B cell (primary cell): ENCODE results near the gene HS2ST1.

Experiments
- EZH2 ChIP-seq: IDR thresholded peaks from 2 replicates; pipeline ENCODE4 v1.6.1; 2012; ENCODE audit warnings: borderline replicate concordance, low read depth, mild to moderate bottlenecking, moderate library complexity, low read length; ENCODE audit not compliant: insufficient read depth, poor library complexity, severe bottlenecking
- TF ChIP-seq, protein P1 (sequence below): fragments of 200-600 bp; IDR thresholded peaks from one replicate; pipeline ENCODE4 v1.8.0; 2022; ENCODE audit warnings: antibody characterized with exemption, mild to moderate bottlenecking

DNA sequence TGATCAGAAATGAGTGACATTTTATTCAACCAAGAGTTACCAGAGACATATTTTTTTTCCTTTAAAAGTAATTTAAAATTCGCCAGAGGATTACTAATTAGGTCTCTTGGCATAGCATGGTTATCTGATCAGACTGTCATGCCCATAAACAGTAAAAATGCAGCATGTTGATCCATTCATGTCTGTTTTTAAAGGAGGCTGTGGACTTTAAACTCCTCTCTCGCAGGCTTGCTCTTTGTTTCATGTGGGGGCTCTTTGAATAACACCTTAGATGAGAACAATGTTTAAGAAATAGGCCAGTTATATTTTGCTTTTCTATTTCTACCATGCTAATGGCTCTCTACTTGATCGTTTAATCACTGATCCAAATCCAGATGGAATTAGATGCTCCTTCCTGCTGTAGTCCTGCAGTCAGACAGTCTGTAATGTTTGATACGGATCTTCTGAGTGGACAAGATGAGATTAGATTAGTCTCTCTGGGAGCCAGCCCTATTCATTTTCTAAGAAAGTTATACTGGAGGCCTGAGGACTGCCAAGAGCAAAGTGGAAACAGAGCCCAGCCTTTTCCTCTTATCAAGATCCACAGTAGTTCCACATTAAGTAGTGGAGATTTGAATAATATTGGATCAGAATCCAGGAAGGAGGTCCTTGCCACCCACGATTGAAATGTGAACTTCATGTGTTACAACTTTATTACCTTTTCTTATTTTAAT is 197.4 kb downstream of the HS2ST1 start:
- TF ChIP-seq EZH2, result no peak
- TF ChIP-seq, protein P1, sequence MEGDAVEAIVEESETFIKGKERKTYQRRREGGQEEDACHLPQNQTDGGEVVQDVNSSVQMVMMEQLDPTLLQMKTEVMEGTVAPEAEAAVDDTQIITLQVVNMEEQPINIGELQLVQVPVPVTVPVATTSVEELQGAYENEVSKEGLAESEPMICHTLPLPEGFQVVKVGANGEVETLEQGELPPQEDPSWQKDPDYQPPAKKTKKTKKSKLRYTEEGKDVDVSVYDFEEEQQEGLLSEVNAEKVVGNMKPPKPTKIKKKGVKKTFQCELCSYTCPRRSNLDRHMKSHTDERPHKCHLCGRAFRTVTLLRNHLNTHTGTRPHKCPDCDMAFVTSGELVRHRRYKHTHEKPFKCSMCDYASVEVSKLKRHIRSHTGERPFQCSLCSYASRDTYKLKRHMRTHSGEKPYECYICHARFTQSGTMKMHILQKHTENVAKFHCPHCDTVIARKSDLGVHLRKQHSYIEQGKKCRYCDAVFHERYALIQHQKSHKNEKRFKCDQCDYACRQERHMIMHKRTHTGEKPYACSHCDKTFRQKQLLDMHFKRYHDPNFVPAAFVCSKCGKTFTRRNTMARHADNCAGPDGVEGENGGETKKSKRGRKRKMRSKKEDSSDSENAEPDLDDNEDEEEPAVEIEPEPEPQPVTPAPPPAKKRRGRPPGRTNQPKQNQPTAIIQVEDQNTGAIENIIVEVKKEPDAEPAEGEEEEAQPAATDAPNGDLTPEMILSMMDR, result no peak
